ENCODE results near the gene MNX1.

The MNX1 gene

GRCh38 chr7:157000741-157001653 is 9.5 kb downstream of the MNX1 start:
- peak overlapping the region; percentile 56 to 70 for H3K4me3 ChIP-seq (ENCODE audit: low read depth in 1 of 2, low read length in 1 of 2)

DNA sequence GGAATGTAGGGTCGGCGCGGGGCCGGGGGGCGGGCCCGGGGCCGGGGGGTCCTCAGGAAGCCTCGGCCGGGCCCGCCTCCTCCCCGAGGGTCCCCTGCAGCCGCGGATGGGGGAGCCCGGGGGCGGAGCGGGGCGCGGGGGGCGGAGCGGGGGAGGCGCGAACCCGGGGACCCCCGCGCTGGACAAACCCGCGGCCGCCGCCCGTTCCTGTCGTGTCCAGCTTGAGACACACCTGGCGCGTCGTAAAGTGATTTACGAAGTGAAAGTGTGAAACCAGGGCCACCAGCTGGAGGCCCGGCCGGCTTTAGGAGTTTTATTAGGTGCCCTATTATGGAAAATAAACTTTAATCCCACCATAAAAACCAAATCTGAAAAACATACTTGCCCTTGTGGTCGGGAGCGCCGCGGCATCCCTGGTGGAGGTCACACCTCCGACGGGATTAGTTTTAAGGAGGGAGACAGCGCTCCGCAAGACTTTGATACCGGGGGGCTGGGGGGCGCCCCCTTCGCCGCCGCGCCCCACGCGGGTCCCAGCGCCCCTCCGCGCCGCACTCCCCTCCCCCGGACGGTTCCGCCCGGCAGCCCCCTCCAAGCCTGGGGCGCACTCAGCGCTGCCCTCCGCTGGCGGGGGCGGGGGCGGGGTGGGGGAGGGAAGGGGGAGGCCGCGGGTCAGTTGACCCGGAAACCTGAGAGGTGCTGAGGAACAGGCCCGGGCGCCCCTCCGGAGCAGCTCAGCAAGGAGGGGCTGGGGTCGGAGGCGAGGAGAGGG is 10.3 kb downstream of the MNX1 start:
- peaks cover 69% of the 10 kb centered on the region for H3K27me3 ChIP-seq

More at GRCh38 chr7:157000741-157001653, 9.5 kb downstream of the MNX1 start:
- Histone ChIP-seq H3K9me3 (no peaks in the 10 kb centered on the region), H3K4me1 (ENCODE audit: control insufficient read depth in 1 of 2, insufficient read depth in 1 of 2, low read depth in 1 of 2, low read length in 1 of 2) (peaks cover 48 to 65% of the 10 kb centered on the region in 2 experiments), H3K27me3 (peaks cover 78% of the 10 kb centered on the region), H3K36me3 (no peaks in the 10 kb centered on the region), H3K27ac (no peak overlapping the region)
- TF ChIP-seq, protein P1, sequence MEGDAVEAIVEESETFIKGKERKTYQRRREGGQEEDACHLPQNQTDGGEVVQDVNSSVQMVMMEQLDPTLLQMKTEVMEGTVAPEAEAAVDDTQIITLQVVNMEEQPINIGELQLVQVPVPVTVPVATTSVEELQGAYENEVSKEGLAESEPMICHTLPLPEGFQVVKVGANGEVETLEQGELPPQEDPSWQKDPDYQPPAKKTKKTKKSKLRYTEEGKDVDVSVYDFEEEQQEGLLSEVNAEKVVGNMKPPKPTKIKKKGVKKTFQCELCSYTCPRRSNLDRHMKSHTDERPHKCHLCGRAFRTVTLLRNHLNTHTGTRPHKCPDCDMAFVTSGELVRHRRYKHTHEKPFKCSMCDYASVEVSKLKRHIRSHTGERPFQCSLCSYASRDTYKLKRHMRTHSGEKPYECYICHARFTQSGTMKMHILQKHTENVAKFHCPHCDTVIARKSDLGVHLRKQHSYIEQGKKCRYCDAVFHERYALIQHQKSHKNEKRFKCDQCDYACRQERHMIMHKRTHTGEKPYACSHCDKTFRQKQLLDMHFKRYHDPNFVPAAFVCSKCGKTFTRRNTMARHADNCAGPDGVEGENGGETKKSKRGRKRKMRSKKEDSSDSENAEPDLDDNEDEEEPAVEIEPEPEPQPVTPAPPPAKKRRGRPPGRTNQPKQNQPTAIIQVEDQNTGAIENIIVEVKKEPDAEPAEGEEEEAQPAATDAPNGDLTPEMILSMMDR (IDR thresholded peaks at IDR 0.05), result no peak

DNA sequence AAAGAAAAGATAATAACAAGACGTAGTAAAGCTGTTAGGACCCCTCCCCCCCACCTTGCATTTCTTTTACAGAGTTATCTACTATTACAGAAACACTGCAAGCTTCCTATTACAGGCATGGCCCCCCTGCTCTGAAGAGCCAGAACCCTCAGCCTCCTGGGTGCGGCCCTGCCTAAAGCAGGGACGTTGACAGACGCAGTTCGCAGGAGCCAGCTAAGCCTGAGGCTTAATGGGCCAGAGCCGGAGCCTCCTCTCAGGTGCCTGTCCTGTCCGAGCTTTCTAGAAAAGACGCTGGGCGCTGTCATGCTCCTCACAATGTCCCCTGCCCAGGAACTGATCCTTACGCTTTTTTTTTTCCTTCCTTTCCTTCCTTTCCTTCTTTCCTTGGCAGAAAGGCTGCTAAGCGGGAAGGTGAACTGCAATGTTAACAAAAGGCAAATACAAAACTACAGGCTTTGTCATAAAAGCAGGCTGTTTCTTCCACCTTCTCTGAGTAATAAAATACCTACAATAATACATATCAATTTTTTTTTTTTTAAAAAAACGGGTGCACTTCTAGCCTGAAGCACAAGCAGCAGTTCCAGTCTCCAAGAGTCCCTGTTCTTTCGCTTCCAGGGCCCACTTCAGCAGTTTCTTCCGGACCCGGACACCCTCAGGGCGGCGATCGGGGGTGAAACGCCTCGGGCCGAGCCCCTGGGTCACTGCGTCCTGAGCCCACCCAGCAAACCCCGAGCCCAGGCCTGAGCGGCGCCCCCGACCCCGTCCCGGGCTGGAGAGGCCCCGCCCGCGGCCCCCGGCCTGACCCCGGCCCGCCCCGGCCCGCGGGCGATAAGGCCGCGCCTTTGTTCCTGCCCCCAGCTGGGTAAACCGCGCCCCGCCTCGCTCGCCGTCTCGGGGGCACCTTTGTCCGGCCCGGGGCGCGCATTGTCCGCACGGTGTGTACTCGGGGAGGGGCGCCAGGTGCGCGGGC is 11.2 kb downstream of the MNX1 start:
- H3K9me3 ChIP-seq, result no peaks in the 10 kb centered on the region
- peak overlapping the region; percentile 51 to 70 for H3K4me3 ChIP-seq (ENCODE audit: low read depth in 1 of 2, low read length in 1 of 2)
- peaks cover 60% of the 10 kb centered on the region for H3K27me3 ChIP-seq
- peaks cover 46 to 66% of the 10 kb centered on the region in 2 experiments for H3K4me1 ChIP-seq (ENCODE audit: control insufficient read depth in 1 of 2, insufficient read depth in 1 of 2, low read depth in 1 of 2, low read length in 1 of 2)
- TF ChIP-seq, protein P1 (IDR thresholded peaks at IDR 0.05), result no peak
- peak overlapping the region; percentile 54 for H3K27ac ChIP-seq
- H3K36me3 ChIP-seq, result no peaks in the 10 kb centered on the region

More for the DNA sequence above, 10.3 kb downstream of the MNX1 start:
- Histone ChIP-seq H3K36me3 (no peaks in the 10 kb centered on the region), H3K9me3 (no peaks in the 10 kb centered on the region), H3K4me1 (ENCODE audit: control insufficient read depth in 1 of 2, insufficient read depth in 1 of 2, low read depth in 1 of 2, low read length in 1 of 2) (peaks cover 52 to 67% of the 10 kb centered on the region in 2 experiments), H3K4me3 (ENCODE audit: low read depth in 1 of 2, low read length in 1 of 2) (peak overlapping the region; percentile 56 to 70), H3K27ac (peak overlapping the region; percentile 54)
- TF ChIP-seq, protein P1 (IDR thresholded peaks at IDR 0.05), result no peak

GRCh38 chr7:156994417-156994816 is 16.0 kb downstream of the MNX1 start:
- H3K27me3 ChIP-seq, result peaks cover 60% of the 10 kb centered on the region
- H3K4me1 ChIP-seq (ENCODE audit: control insufficient read depth in 1 of 2, insufficient read depth in 1 of 2, low read depth in 1 of 2, low read length in 1 of 2), result peaks cover 21 to 32% of the 10 kb centered on the region in 2 experiments
- H3K27ac ChIP-seq, result no peak overlapping the region
- H3K9me3 ChIP-seq, result no peaks in the 10 kb centered on the region
- H3K36me3 ChIP-seq, result no peaks in the 10 kb centered on the region
- TF ChIP-seq, protein P1 (IDR thresholded peaks at IDR 0.05), result no peak
- H3K4me3 ChIP-seq (ENCODE audit: low read depth in 1 of 2, low read length in 1 of 2), result no peak overlapping the region

DNA sequence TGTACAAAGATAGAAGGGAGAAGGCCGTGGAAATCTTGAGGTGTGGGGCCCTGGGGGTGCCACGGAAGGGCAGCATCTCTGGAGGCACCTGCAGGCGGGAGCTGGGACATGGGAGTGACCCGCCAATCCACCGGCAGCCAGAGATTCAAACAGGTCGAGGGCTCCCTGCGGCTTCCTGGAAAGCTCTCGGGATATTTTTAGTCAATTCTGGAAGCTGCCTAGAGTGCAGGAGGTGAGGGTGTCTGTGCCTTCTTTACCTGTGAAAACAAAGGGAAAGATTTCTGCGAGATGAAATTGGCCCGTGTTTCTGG is 16.6 kb downstream of the MNX1 start:
- TF ChIP-seq, protein P1 (IDR thresholded peaks at IDR 0.05), result no peak
- H3K27me3 ChIP-seq, result peaks cover 61% of the 10 kb centered on the region

More for the DNA sequence above, 16.6 kb downstream of the MNX1 start:
- H3K9me3 ChIP-seq, result no peaks in the 10 kb centered on the region
- H3K36me3 ChIP-seq, result no peaks in the 10 kb centered on the region
- H3K27ac ChIP-seq, result no peak overlapping the region
- H3K4me3 ChIP-seq (ENCODE audit: low read depth in 1 of 2, low read length in 1 of 2), result no peak overlapping the region
- peaks cover 16 to 27% of the 10 kb centered on the region in 2 experiments for H3K4me1 ChIP-seq (ENCODE audit: control insufficient read depth in 1 of 2, insufficient read depth in 1 of 2, low read depth in 1 of 2, low read length in 1 of 2)

Data from neutrophil (primary cell).